Heart left ventricle (tissue), 16 donors: ENCODE measurements around the gene BICD1. TPM values are rescaled to one million over a fixed set of nuclear protein-coding genes. Genes with fewer than 3 reads are reported as not detected.

Experiments
- ATAC-seq, 4 donors: fragments of 200-7000 bp; cut with Tn5 transposase; one replicate each; pipeline ENCODE4 v1.9.1; 2020 to 2022; ENCODE audit warnings: moderate library complexity in 4 of 4, mild to moderate bottlenecking in 3 of 4, moderate number of reproducible peaks in 1 of 4
- DNase-seq, 5 donors: peaks; one replicate each; pipeline ENCODE4 v3.0.0-alpha.2; 2020
- H3K27ac ChIP-seq, 12 donors: fragments of 200-600 bp; sonication (generic) in 4 of 12; one replicate each; pipeline versions ENCODE4 v1.5.0 to v1.8.0; 2016 to 2022; ENCODE audit warnings: mild to moderate bottlenecking in 2 of 12
- H3K27me3 ChIP-seq, 9 donors: fragments of 200-600 bp; sonication (generic) in 2 of 9; one replicate each; pipeline versions ENCODE4 v1.5.1 to v1.8.0; 2016 to 2022; ENCODE audit warnings: mild to moderate bottlenecking in 3 of 9
- H3K36me3 ChIP-seq, 9 donors: fragments of 200-600 bp; sonication (generic) in 2 of 9; one replicate each; pipeline versions ENCODE4 v1.5.0 to v1.8.0; 2018 to 2022; ENCODE audit warnings: mild to moderate bottlenecking in 2 of 9
- H3K4me1 ChIP-seq, 12 donors: fragments of 200-600 bp; sonication (generic) in 4 of 12; one replicate each; pipeline versions ENCODE4 v1.5.0 to v1.8.0; 2016 to 2022; ENCODE audit warnings: mild to moderate bottlenecking in 3 of 12
- H3K4me3 ChIP-seq, 12 donors: fragments of 200-600 bp; sonication (generic) in 4 of 12; one replicate each; pipeline versions ENCODE4 v1.5.0 to v1.8.0; 2017 to 2022; ENCODE audit warnings: mild to moderate bottlenecking in 9 of 12, moderate library complexity in 4 of 12
- H3K9me3 ChIP-seq, 12 donors: fragments of 200-600 bp; sonication (generic) in 4 of 12; one replicate each; pipeline versions ENCODE4 v1.5.0 to v1.8.0; 2016 to 2022; ENCODE audit warnings: mild to moderate bottlenecking in 1 of 12
- POLR2A ChIP-seq, 2 donors: fragments of 450-650 bp; IDR thresholded peaks; one replicate each; pipeline ENCODE4 v1.6.1; 2017; ENCODE audit warnings: antibody characterized with exemption in 2 of 2, mild to moderate bottlenecking in 2 of 2, moderate library complexity in 2 of 2
- WGBS, 4 donors: extraction: QIAGEN DNeasy Blood & Tissue Kit in 2 of 4; methylation state at CpG; one replicate each; pipeline versions ENCODE4 v1.1.5 to v1.1.7; 2013 to 2018; 5-methylcytosine and 5-hydroxymethylcytosine counted together
- intact Hi-C, 10 donors: fragments of 100-400 bp; cut with DNase I; formaldehyde crosslinking; loops; one replicate each; pipeline versions ENCODE4 v1.11.1 to v1.14.2; 2022
- polyA plus RNA-seq, 2 donors: library from polyadenylated mRNA; stranded (reverse); fragments of 200-250 nt; gene quantifications; one replicate each; pipeline ENCODE4 v1.2.3, GENCODE V29; 2013
- total RNA-seq, 9 donors: library from RNA; depleted of rRNA in 2 of 9; stranded (reverse); fragments of >200 nt in 2 of 9; fragmentation: NEBNext Ultra II Directional in 3 of 9; extraction: Animal tissue kit (Norgen Biotek cat#: 25700) in 3 of 9; gene quantifications; one replicate each; pipeline versions ENCODE4 v1.1.0 to v1.2.4, GENCODE V29; 2016 to 2023
- TF ChIP-seq, protein P1 (sequence below), 12 donors: fragments of 200-600 bp; sonication (generic) in 4 of 12; IDR thresholded peaks; one replicate each; pipeline versions ENCODE4 v1.5.0 to v1.8.0; 2018 to 2022; ENCODE audit warnings: antibody characterized with exemption in 12 of 12, mild to moderate bottlenecking in 5 of 12
- donor health status: ischemic (EF 13 %, LVEDD 7.1; RV severe dilation, severe dysfunction).
- donor health status: healthy with polysubstance abuse.
- donor health status: DM: no; HTN: yes; CAD: no.
- donor health status: DM: no; HTN: no; CAD: no.
- donor health status: ischemic (EF 25% LVEDD 6.9; RV normal size, moderate dysfunction).
- donor health status: ischemic (EF 25% LVEDD 5.7; RV mildly dilated, moderate dysfunction).
- donor health status: healthy.
- donor health status: DM: yes; HTN: yes; CAD: no.
- donor health status: ischemic (EF 35%, LVEDD 5.7; RV mildly dilated, moderate dysfunction).
- donor health status: nonischemic (EF 11% LVEDD 7.7; RV severe dilation, severe dysfunction).
- donor health status: DM: yes; HTN: yes; CAD: no.
- donor health status: PGD.
- donor health status: ischemic (EF 29% LVEDD 5.4; RV normal size, mild dysfunction).
- donor health status: nonischemic (EF 23%, LVEDD 6.1; RV moderate dilation, normal function).

The BICD1 gene
- total and polyA plus RNA-seq, 11 donors = 2.1 to 16.3 (median 7.0) TPM

DNA sequence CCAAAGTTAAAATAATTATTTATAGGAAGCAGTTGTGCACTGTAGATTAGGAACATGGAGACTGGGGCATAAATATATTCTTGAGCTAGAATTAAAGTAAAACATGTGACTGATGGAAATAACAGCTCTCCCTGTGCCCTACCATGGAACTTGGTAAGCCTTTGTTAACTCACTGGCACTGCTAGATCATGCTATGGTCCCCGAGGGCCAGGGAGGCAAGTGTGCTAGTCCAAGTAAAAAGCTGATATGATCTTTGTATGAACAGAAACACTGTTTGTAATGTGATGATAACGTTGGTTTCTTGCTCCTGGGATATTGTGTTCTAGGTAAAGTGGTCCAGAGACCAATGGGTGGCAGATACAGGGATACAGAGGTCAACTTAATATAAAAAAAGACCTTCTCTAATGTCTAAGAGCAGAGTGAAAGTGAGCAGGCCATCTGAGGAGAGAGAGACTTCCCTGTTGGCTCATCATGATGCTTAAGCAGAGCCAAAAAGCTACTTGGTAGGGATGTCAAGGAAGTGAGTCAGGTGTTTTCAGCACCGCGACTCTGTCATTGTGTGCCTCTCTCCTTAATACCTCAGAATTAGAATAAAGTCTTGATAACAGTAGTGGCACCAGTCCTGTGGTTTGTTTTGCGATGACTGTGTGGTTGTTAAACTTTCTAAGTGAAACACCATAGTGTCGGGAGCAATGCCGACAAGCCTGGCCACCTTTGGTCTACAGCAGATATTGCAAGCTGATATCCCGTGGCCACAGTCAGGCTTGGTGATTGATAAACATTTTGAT lies 27.6 kb downstream of the BICD1 start:
- Histone ChIP-seq H3K27me3 (no peaks in the 10 kb centered on the region), H3K27ac (peak overlapping the region in 2 of 12 donors; percentile 45 to 55), H3K4me3 (no peak overlapping the region), H3K9me3 (no peaks in the 10 kb centered on the region), H3K4me1 (peaks cover 0 to 18% (median 10%) of the 10 kb centered on the region in 12 donors), H3K36me3 (no peaks in the 10 kb centered on the region)
- DNase-seq = no peak
- WGBS, 4 donors = 65 to 68% (median 66%) methylated on average over 8 of the region's 8 CpGs
- ATAC-seq = peak in 2 of 4 donors; percentile 18 to 47
- intact Hi-C loops = no loop called here
- no peak for TF ChIP-seq POLR2A (IDR thresholded peaks at IDR 0.05)
- TF ChIP-seq, protein P1, sequence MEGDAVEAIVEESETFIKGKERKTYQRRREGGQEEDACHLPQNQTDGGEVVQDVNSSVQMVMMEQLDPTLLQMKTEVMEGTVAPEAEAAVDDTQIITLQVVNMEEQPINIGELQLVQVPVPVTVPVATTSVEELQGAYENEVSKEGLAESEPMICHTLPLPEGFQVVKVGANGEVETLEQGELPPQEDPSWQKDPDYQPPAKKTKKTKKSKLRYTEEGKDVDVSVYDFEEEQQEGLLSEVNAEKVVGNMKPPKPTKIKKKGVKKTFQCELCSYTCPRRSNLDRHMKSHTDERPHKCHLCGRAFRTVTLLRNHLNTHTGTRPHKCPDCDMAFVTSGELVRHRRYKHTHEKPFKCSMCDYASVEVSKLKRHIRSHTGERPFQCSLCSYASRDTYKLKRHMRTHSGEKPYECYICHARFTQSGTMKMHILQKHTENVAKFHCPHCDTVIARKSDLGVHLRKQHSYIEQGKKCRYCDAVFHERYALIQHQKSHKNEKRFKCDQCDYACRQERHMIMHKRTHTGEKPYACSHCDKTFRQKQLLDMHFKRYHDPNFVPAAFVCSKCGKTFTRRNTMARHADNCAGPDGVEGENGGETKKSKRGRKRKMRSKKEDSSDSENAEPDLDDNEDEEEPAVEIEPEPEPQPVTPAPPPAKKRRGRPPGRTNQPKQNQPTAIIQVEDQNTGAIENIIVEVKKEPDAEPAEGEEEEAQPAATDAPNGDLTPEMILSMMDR (IDR thresholded peaks at IDR 0.05) = no peak

DNA sequence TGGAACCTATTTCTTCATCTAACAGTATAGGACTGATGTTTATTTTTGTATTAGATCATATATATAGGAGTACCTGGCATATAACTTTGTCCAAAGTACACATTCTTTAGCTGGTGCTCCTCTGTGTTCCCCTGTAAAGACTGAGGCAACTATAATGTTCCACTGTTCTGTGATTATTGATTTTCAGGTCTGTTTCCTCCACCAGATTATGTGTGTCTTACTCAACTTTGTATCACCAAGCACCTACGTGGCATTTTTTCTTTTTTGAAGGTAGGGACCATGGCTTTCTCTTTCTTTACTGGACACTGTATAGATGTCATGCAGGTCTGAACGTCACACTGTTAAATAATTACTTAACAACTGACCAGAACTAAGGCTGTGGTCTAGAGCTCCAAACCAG lies 29.3 kb downstream of the BICD1 start:
- no peak for DNase-seq
- H3K9me3 ChIP-seq = no peaks in the 10 kb centered on the region
- intact Hi-C loops = no loop called here
- no peak overlapping the region for H3K4me3 ChIP-seq
- H3K36me3 ChIP-seq = no peaks in the 10 kb centered on the region
- no peak for ATAC-seq
- WGBS, 4 donors = 89 to 96% (median 92%) methylated on average over 2 of the region's 2 CpGs
- H3K27ac ChIP-seq = no peak overlapping the region
- H3K27me3 ChIP-seq = no peaks in the 10 kb centered on the region
- TF ChIP-seq, protein P1 (IDR thresholded peaks at IDR 0.05) = no peak
- TF ChIP-seq POLR2A (IDR thresholded peaks at IDR 0.05) = no peak
- peaks cover 0 to 27% (median 10%) of the 10 kb centered on the region in 12 donors for H3K4me1 ChIP-seq

DNA sequence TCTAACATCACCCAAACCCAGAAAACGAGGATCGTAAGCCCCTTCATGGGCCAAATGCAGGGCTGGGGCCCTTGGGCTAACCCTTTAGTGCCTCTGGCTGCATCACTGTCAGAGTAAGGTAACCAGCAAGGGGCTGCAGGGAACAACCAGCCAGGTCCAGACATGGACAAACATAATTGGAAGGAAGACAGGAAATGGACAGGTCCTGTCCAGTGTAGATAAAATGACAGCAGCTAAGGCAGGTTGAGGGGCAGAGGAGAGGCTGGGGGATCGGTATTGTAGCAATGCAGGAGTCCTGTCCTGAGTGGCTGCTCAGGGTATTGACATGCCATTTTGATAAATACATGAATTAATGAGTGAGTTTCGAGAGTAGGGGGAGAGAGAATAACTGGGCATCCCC lies 29.8 kb downstream of the BICD1 start:
- DNase-seq (no peak), ATAC-seq (peak in 1 of 4 donors; percentile 39)
- WGBS, 4 donors = 70 to 92% (median 87%) methylated on average over 4 of the region's 4 CpGs
- TF ChIP-seq, protein P1 (IDR thresholded peaks at IDR 0.05) = no peak
- TF ChIP-seq POLR2A (IDR thresholded peaks at IDR 0.05) = no peak
- Histone ChIP-seq H3K27me3 (no peaks in the 10 kb centered on the region), H3K4me1 (peaks cover 0 to 27% (median 10%) of the 10 kb centered on the region in 12 donors), H3K4me3 (no peak overlapping the region), H3K9me3 (no peaks in the 10 kb centered on the region), H3K27ac (no peak overlapping the region), H3K36me3 (no peaks in the 10 kb centered on the region)
- intact Hi-C loops = no loop called here

DNA sequence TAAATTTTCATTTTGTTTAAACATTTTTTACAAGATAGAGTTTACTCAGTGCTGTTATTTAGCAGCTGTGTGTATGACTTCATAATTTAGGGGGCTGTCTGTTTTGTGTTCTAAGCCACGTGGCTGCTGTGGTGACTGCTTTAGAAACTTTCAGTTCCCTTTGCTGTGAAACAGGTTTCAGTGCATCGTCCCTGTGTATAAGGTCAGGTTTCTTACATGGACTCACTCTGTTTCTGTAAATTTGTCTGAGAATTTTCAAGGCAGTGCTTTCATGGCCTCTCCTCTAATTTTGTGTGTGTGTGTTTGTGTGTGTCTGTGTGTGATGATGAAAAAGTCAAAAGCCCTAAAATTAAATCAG lies 32.4 kb downstream of the BICD1 start:
- Histone ChIP-seq H3K27ac (peak overlapping the region in 3 of 12 donors; percentile 28 to 52 (median 42)), H3K27me3 (no peaks in the 10 kb centered on the region), H3K36me3 (no peaks in the 10 kb centered on the region), H3K4me1 (peaks cover 0 to 24% (median 6%) of the 10 kb centered on the region in 12 donors), H3K4me3 (peak overlapping the region in 10 of 12 donors; percentile 27 to 59 (median 46)), H3K9me3 (no peaks in the 10 kb centered on the region)
- 32 to 50% (median 42%) methylated on average over 2 of the region's 2 CpGs for WGBS, 4 donors
- no peak for DNase-seq
- TF ChIP-seq, protein P1 (IDR thresholded peaks at IDR 0.05) = no peak
- no peak for TF ChIP-seq POLR2A (IDR thresholded peaks at IDR 0.05)
- ATAC-seq = peak in 3 of 4 donors; percentile 42 to 59 (median 57)
- intact Hi-C loops = no loop called here
